Ovary (tissue), 9 donors: ENCODE results near the gene ZNF813. TPM values are rescaled to one million over a fixed set of nuclear protein-coding genes. Genes with fewer than 3 reads are reported as not detected.
A peak's percentile ranks its signal among the peaks of the same experiment; 100 is the strongest.

Source experiments
- DNase-seq, 5 donors: peaks; one replicate each; pipeline ENCODE4 v3.0.0-alpha.2; 2019 to 2020
- H3K27ac ChIP-seq, 2 donors: fragments of 200-600 bp; one replicate each; pipeline versions ENCODE4 v1.5.1 to v1.8.0; 2019 to 2022
- H3K27me3 ChIP-seq: fragments of 200-600 bp; one replicate; pipeline ENCODE4 v1.8.0; 2022
- H3K36me3 ChIP-seq: fragments of 200-600 bp; sonication (generic); one replicate; pipeline ENCODE4 v1.5.1; 2019
- H3K4me1 ChIP-seq: one replicate; pipeline ENCODE4 v1.8.1; 2013; ENCODE audit warnings: mild to moderate bottlenecking, moderate library complexity; ENCODE audit not compliant: insufficient read depth
- H3K4me3 ChIP-seq: fragments of 200-600 bp; sonication (generic); one replicate; pipeline ENCODE4 v1.5.1; 2017
- H3K9me3 ChIP-seq, 2 donors: fragments of 200-600 bp in 1 of 2; sonication (generic) in 1 of 2; one replicate each; pipeline versions ENCODE4 v1.5.1 to v1.8.1; 2013 to 2019; ENCODE audit warnings: mild to moderate bottlenecking in 1 of 2, moderate library complexity in 1 of 2
- EP300 ChIP-seq: sonication (generic); formaldehyde crosslinking; IDR thresholded peaks from one replicate; pipeline ENCODE4 v1.6.1; 2017; ENCODE audit warnings: antibody characterized with exemption
- POLR2A ChIP-seq: fragments of 450-650 bp; IDR thresholded peaks from one replicate; pipeline ENCODE4 v1.6.1; 2017; ENCODE audit warnings: antibody characterized with exemption, mild to moderate bottlenecking, moderate library complexity
- WGBS, 3 donors: extraction: QIAGEN DNeasy Blood & Tissue Kit in 1 of 3; methylation state at CpG; one replicate each; pipeline versions ENCODE4 v1.1.5 to v1.1.7; 2013 to 2017; 5-methylcytosine and 5-hydroxymethylcytosine counted together
- intact Hi-C, 4 donors: fragments of 100-400 bp; cut with DNase I; formaldehyde crosslinking; loops; one replicate each; pipeline versions ENCODE4 v1.11.0 to v1.15.1; 2022 to 2023
- polyA plus RNA-seq, 2 donors: library from polyadenylated mRNA; stranded (reverse); fragments of 200-250 nt in 1 of 2; fragments of 350-450 nt in 1 of 2; fragmentation: Illumina TruSeq in 1 of 2; extraction: RNeasy Lipid Tissue Mini Kit (QIAGEN cat#74804) in 1 of 2; gene quantifications; one replicate each; pipeline ENCODE4 v1.2.3, GENCODE V29; 2013 to 2014
- total RNA-seq, 7 donors: library from RNA; depleted of rRNA in 2 of 7; stranded (reverse); fragments of >200 nt in 2 of 7; fragmentation: NEBNext Ultra II Directional in 3 of 7; extraction: Animal tissue kit (Norgen Biotek cat#: 25700) in 3 of 7; gene quantifications; one replicate each; pipeline versions ENCODE4 v1.1.0 to v1.2.4, GENCODE V29; 2016 to 2023
- TF ChIP-seq, protein P1 (sequence below), 3 donors: fragments of 450-650 bp in 2 of 3; fragments of 200-600 bp in 1 of 3; IDR thresholded peaks; one replicate each; pipeline versions ENCODE4 v1.5.1 to v1.8.0; 2016 to 2022; ENCODE audit warnings: antibody characterized with exemption in 3 of 3, mild to moderate bottlenecking in 1 of 3
- donor health status: DM: no; HTN: no; CAD: no; lungs with moderate emphysema.
- donor health status: DM: no; HTN: no; CAD: no.
- donor health status: Bipolar disorder and iron deficiency.
- donor health status: DM: yes; HTN: yes; CAD: no.
- donor health status: DM: no; HTN: no; CAD: no.
- donor health status: DM: yes; HTN: yes; CAD: no.

ZNF813 gene
- total and polyA plus RNA-seq, 9 donors = 1.9 to 6.0 (median 3.1) TPM

DNA sequence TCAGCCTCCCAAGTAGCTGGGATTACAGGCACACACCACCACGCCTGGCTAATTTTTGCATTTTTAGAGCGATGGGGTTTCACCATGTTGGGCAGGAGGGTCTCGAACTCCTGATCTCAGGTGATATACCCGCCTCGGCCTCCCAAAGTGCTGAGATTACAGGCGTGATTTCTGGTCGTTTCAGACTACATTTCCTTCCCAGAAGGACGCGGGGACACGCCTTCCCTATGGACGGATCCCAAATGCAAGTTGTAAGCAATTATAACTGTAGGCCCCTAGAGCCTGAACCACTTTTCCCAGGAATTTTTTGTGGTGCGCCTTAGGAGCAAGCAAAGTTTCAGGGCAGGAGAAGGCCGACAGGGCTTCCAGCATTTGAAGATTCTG lies 52.6 kb downstream of the ZNF813 start:
- Histone ChIP-seq H3K4me1 (peaks cover 6% of the 10 kb centered on the region), H3K36me3 (no peaks in the 10 kb centered on the region), H3K27ac (peak overlapping the region; percentile 67 to 89), H3K27me3 (no peaks in the 10 kb centered on the region), H3K4me3 (peak overlapping the region; percentile 57), H3K9me3 (no peaks in the 10 kb centered on the region)
- 59 to 65% (median 63%) methylated on average over 13 of the region's 13 CpGs for WGBS, 3 donors
- DNase-seq = no peak
- TF ChIP-seq POLR2A (no peak), EP300 (no peak)
- TF ChIP-seq, protein P1, sequence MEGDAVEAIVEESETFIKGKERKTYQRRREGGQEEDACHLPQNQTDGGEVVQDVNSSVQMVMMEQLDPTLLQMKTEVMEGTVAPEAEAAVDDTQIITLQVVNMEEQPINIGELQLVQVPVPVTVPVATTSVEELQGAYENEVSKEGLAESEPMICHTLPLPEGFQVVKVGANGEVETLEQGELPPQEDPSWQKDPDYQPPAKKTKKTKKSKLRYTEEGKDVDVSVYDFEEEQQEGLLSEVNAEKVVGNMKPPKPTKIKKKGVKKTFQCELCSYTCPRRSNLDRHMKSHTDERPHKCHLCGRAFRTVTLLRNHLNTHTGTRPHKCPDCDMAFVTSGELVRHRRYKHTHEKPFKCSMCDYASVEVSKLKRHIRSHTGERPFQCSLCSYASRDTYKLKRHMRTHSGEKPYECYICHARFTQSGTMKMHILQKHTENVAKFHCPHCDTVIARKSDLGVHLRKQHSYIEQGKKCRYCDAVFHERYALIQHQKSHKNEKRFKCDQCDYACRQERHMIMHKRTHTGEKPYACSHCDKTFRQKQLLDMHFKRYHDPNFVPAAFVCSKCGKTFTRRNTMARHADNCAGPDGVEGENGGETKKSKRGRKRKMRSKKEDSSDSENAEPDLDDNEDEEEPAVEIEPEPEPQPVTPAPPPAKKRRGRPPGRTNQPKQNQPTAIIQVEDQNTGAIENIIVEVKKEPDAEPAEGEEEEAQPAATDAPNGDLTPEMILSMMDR (IDR thresholded peaks at IDR 0.05) = no peak
- intact Hi-C loops = no loop called here

DNA sequence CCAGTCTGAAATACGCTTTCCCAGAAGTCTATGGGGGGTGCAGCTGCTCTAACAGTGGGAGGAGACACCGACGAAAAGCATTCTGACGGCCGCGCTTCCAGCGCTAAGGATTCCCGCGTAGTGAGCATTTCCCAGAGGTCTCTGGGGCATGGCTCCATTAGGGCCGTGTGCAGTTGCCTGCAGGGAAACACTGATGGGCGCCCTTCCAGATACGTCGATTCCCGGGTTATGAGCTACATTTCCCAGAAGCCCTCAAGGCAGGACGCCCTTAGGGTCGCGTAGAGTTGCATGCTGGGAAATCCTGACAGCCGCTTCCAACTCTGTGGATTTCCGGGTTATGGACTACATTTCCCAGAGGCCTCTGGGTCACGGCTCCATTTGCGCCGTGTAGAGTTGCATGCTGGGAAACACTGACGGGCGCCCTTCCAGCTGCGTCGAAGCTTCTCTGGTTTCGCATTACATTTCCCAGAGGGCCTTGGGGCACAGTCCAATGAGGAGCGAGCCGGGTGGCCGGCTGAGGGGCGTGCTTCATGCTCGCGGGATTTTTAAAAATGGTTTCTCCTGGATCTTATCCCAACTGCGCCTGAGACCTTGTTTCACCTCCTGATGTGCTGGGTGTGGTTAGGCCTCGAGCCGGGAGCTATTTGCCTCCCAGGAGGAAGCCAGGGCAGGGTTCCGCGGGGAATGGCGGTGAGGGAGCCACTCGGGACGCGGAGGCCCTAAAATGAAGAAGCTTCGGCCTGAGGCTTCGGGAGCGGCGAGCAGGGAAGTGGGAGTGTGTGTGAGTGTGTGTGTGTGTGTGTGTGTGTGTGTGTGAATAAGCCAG lies 53.2 kb downstream of the ZNF813 start:
- Histone ChIP-seq H3K4me1 (peaks cover 6% of the 10 kb centered on the region), H3K36me3 (no peaks in the 10 kb centered on the region), H3K27ac (peak overlapping the region; percentile 67 to 89), H3K9me3 (no peaks in the 10 kb centered on the region), H3K27me3 (no peaks in the 10 kb centered on the region), H3K4me3 (peak overlapping the region; percentile 57)
- peak; percentile 95 to 99 (median 98) for DNase-seq
- intact Hi-C loops = no loop called here
- TF ChIP-seq POLR2A = peak; percentile 29
- peak; percentile 100 for TF ChIP-seq EP300
- TF ChIP-seq, protein P1 (IDR thresholded peaks at IDR 0.05) = no peak
- WGBS, 3 donors = 1 to 2% (median 1%) methylated on average over 46 of the region's 46 CpGs

DNA sequence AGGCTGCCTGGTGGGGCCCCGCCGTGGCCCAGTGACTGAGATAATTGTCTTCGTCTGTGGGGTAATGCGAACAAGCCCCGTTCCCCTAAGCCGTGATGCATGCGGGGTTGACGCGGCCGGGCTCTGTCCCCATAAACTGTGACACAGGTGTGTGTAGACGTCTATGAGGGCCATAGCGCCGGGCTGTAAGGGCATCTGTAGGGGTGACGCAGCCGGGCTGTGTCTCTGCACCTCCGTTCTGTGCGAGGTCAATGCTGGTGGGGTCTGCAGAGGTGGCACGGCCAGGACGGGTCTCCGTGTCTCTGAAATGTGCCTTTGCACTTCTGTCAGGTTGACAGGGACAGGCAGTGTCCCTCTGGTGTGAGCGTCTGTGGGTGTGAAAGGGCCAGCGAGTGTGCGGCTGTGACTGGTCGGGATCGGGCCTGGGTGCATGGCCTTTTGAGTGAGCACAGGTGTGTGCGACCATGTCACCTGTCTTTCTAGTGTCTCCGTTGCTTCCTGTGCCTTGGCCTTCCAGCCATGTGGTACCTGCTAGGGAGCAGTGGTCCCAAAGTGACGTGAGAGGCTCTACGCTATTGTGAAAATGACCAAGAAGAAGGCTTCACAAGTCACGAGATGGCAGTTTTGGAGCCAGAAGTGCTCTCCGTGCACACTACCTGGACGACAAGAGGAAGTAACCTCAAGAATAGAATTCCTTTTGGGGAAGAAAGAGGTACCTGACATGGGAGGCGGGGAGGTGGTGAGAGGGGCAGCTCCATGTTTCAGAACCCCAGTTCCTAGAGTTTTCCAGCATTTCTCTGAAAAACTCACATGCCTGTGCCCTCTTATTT lies 54.1 kb downstream of the ZNF813 start:
- no peaks in the 10 kb centered on the region for H3K36me3 ChIP-seq
- no peak overlapping the region for H3K27ac ChIP-seq
- WGBS, 3 donors = 16 to 19% (median 17%) methylated on average over 33 of the region's 33 CpGs
- peak overlapping the region; percentile 57 for H3K4me3 ChIP-seq
- peaks cover 6% of the 10 kb centered on the region for H3K4me1 ChIP-seq
- intact Hi-C loops = no loop called here
- no peak for DNase-seq
- H3K9me3 ChIP-seq = no peaks in the 10 kb centered on the region
- H3K27me3 ChIP-seq = no peaks in the 10 kb centered on the region
- TF ChIP-seq, protein P1 (IDR thresholded peaks at IDR 0.05) = no peak

DNA sequence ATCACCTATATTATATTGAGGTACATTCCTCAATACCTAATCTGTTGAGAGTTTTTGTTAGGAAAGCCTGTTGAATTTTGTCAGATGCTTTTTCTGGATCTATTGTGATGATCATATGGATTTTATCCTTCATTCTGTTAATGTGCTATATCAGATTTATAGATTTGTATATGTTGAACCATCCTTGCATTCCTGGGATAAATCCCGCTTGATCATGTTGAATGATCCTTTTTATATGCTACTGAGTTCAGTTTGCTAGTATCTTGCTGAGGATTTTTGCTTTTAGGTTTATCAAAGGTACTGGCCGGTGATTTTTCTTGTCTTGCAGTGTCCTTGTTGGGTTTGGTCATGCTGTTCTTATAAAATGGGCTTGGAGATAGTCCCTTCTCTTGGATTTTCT lies 58.4 kb downstream of the ZNF813 start:
- no peak for TF ChIP-seq EP300
- TF ChIP-seq, protein P1 (IDR thresholded peaks at IDR 0.05) = no peak
- TF ChIP-seq POLR2A = no peak
- Histone ChIP-seq H3K4me1 (peaks cover 6% of the 10 kb centered on the region), H3K27ac (no peak overlapping the region), H3K9me3 (no peaks in the 10 kb centered on the region), H3K36me3 (no peaks in the 10 kb centered on the region), H3K4me3 (no peak overlapping the region), H3K27me3 (no peaks in the 10 kb centered on the region)
- no peak for DNase-seq
- 96 to 100% (median 99%) methylated on average over 2 of the region's 2 CpGs for WGBS, 3 donors
- intact Hi-C loops = no loop called here
